KMS-11 (cell line): ENCODE measurements around the gene BTG3.

Experiments used
- H2AFZ ChIP-seq: fragments of 200-600 bp; sonication (generic); 2 replicates; pipeline ENCODE4 v1.6.1; 2016; ENCODE audit warnings: antibody characterized with exemption, mixed run types, low read depth
- H3K27ac ChIP-seq: fragments of 200-600 bp; sonication (generic); 2 replicates; pipeline ENCODE4 v1.6.1; 2016; ENCODE audit warnings: mild to moderate bottlenecking, mixed run types
- H3K27me3 ChIP-seq: fragments of 200-600 bp; sonication (generic); 2 replicates; pipeline ENCODE4 v1.6.1; 2017; ENCODE audit warnings: mild to moderate bottlenecking, low read depth, mixed run types, moderate library complexity; ENCODE audit not compliant: insufficient read depth
- H3K36me3 ChIP-seq: fragments of 200-600 bp; sonication (generic); 2 replicates; pipeline ENCODE4 v1.6.1; 2017; ENCODE audit warnings: mild to moderate bottlenecking, mixed run types; ENCODE audit not compliant: insufficient read depth
- H3K4me1 ChIP-seq: fragments of 200-600 bp; sonication (generic); 2 replicates; pipeline ENCODE4 v1.6.1; 2016; ENCODE audit warnings: mild to moderate bottlenecking, low read depth, mixed run types; ENCODE audit not compliant: poor library complexity, severe bottlenecking
- H3K4me2 ChIP-seq: fragments of 200-600 bp; sonication (generic); 2 replicates; pipeline ENCODE4 v1.7.0; 2016; ENCODE audit warnings: mild to moderate bottlenecking, mixed run types
- H3K4me3 ChIP-seq: fragments of 200-600 bp; sonication (generic); IDR thresholded peaks from 2 replicates; pipeline ENCODE4 v1.6.1; 2017; ENCODE audit warnings: low read depth, low read length, mixed read lengths; ENCODE audit not compliant: insufficient read depth
- H3K79me2 ChIP-seq: fragments of 200-600 bp; sonication (generic); 2 replicates; pipeline ENCODE4 v1.6.1; 2016; ENCODE audit warnings: low read depth, mixed run types; ENCODE audit not compliant: insufficient read depth
- H3K9ac ChIP-seq: fragments of 200-600 bp; sonication (generic); 2 replicates; pipeline ENCODE4 v1.6.1; 2016; ENCODE audit warnings: mild to moderate bottlenecking, mixed run types
- H4K20me1 ChIP-seq: fragments of 200-600 bp; sonication (generic); 2 replicates; pipeline ENCODE4 v1.6.1; 2016; ENCODE audit warnings: mild to moderate bottlenecking, mixed run types; ENCODE audit not compliant: insufficient read depth
- TF ChIP-seq, protein P1 (sequence below): fragments of 200-600 bp; sonication (generic); conservative IDR thresholded peaks from 2 replicates; pipeline ENCODE4 v1.6.1; 2017; ENCODE audit warnings: low read depth, mild to moderate bottlenecking, antibody characterized with exemption, low read length, moderate library complexity, mixed read lengths

The BTG3 gene

DNA sequence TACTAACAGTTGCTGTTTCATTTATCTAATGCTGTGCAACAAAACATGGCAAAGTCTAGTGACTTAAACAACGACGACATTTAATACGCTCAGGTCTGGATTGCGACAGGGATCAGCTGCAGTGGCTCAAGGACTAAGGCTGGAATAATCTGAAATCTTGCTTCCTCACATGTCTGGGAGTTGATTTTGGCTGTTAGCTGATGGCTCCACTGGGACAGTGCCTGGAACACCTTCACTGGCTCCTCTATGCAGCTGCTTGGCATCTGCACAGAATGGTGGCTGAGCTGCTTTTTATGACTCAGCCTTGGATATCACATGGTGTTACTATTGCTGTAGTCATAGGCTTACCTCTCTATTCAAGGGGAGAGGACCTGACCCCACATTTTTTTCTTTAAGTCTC is 24.0 kb upstream of the BTG3 start:
- Histone ChIP-seq H3K27ac (no peak overlapping the region), H3K79me2 (no peaks in the 10 kb centered on the region), H2AFZ (no peak overlapping the region), H3K36me3 (no peaks in the 10 kb centered on the region), H4K20me1 (no peaks in the 10 kb centered on the region), H3K4me3 (no peak overlapping the region), H3K9ac (no peak overlapping the region), H3K4me2 (no peak overlapping the region), H3K27me3 (no peaks in the 10 kb centered on the region), H3K4me1 (no peaks in the 10 kb centered on the region)
- TF ChIP-seq, protein P1, sequence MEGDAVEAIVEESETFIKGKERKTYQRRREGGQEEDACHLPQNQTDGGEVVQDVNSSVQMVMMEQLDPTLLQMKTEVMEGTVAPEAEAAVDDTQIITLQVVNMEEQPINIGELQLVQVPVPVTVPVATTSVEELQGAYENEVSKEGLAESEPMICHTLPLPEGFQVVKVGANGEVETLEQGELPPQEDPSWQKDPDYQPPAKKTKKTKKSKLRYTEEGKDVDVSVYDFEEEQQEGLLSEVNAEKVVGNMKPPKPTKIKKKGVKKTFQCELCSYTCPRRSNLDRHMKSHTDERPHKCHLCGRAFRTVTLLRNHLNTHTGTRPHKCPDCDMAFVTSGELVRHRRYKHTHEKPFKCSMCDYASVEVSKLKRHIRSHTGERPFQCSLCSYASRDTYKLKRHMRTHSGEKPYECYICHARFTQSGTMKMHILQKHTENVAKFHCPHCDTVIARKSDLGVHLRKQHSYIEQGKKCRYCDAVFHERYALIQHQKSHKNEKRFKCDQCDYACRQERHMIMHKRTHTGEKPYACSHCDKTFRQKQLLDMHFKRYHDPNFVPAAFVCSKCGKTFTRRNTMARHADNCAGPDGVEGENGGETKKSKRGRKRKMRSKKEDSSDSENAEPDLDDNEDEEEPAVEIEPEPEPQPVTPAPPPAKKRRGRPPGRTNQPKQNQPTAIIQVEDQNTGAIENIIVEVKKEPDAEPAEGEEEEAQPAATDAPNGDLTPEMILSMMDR = no peak

DNA sequence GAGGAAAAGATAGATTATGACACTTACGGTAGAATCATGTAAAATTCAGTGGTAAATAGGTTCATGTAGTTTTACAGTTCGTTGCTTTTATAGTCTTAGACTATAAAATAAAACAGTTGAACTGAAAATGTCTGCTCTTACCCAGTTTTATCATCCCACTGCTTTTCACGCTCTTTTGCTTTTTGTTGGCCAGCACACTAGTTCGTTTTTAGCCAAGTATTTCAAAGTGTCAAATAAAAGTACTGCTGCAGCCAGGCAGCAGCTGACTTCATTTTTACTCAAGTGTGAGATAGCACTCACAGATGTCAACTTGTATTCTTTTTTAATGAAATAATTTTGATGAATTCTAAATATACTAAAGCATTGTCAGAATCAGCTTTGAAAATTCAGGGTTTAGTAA is 18.5 kb upstream of the BTG3 start:
- no peak overlapping the region for H2AFZ ChIP-seq
- H3K36me3 ChIP-seq = no peaks in the 10 kb centered on the region
- no peak overlapping the region for H3K4me3 ChIP-seq
- no peaks in the 10 kb centered on the region for H3K79me2 ChIP-seq
- TF ChIP-seq, protein P1 = no peak
- H3K9ac ChIP-seq = no peak overlapping the region
- no peaks in the 10 kb centered on the region for H3K27me3 ChIP-seq
- no peaks in the 10 kb centered on the region for H3K4me1 ChIP-seq
- no peaks in the 10 kb centered on the region for H4K20me1 ChIP-seq
- H3K27ac ChIP-seq = no peak overlapping the region
- no peak overlapping the region for H3K4me2 ChIP-seq

DNA sequence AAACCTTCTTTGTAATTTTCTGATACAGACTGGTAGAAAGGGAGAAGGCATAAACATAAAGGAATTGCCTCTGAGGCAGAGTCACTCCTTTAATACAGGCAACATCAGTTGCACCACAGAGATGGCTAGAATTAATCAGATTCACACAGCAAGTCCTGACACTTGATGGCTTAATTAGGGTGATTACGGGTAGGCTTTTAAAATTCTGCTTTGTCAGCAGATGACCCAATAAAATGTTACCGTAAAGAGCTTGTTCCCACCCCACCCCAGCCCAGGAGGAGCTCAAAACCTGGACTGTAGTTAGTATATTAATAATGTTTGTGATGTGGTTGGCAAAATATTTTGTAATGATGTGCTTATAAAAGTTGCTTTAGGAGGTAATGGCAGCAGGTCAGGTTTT is 9.3 kb upstream of the BTG3 start:
- no peaks in the 10 kb centered on the region for H4K20me1 ChIP-seq
- H2AFZ ChIP-seq = no peak overlapping the region
- H3K27ac ChIP-seq = no peak overlapping the region
- no peak overlapping the region for H3K4me3 ChIP-seq
- H3K36me3 ChIP-seq = no peaks in the 10 kb centered on the region
- no peaks in the 10 kb centered on the region for H3K79me2 ChIP-seq
- no peak overlapping the region for H3K4me2 ChIP-seq
- no peaks in the 10 kb centered on the region for H3K27me3 ChIP-seq
- no peaks in the 10 kb centered on the region for H3K4me1 ChIP-seq
- no peak overlapping the region for H3K9ac ChIP-seq
- TF ChIP-seq, protein P1 = no peak

DNA sequence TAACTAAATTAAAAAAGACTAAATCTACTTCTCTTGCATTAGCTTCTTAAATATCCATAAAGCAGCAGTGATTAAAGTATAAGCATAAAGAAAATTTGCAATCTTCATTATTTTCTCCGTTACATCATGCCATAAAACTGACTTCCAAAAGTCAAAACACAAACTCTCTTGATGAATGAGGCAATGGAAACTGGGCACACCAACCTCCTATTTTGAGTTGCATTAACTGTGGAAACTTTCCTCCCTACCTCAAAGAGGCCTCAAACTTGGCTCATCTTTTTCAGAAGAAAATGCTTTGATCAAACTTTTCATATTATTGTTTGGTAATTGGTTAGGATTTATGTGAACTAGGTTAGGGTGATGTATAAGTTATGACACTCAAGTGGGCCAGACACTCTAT is 4.1 kb upstream of the BTG3 start:
- no peaks in the 10 kb centered on the region for H3K4me1 ChIP-seq
- no peaks in the 10 kb centered on the region for H3K36me3 ChIP-seq
- peaks cover 4% of the 10 kb centered on the region for H3K79me2 ChIP-seq
- no peaks in the 10 kb centered on the region for H4K20me1 ChIP-seq
- H3K9ac ChIP-seq = no peak overlapping the region
- no peaks in the 10 kb centered on the region for H3K27me3 ChIP-seq
- H3K27ac ChIP-seq = no peak overlapping the region
- TF ChIP-seq, protein P1 = no peak
- no peak overlapping the region for H3K4me3 ChIP-seq
- H3K4me2 ChIP-seq = no peak overlapping the region
- H2AFZ ChIP-seq = no peak overlapping the region
